Measurements from ENCODE around the gene TAF4B. TPM values are rescaled to one million over a fixed set of nuclear protein-coding genes. Genes with fewer than 3 reads are reported as not detected.

Gene TAF4B
- total and polyA plus RNA-seq, 10 of the 15 experiments (the other 5 are each of a cell fraction or from before 2014, with no cell fraction given) = 2.3 to 15.0 (median 12.2) TPM

GRCh38 chr18:26267357-26267930 lies 41.2 kb downstream of the TAF4B start:
- RAD21 ChIA-PET (ENCODE audit: unreplicated experiment) = no interaction called here

More at GRCh38 chr18:26267357-26267930, 41.2 kb downstream of the TAF4B start:
- H2AFZ ChIP-seq (ENCODE audit: control insufficient read depth, low read depth, low read length) = no peak overlapping the region
- no peaks in the 10 kb centered on the region for H4K20me1 ChIP-seq (ENCODE audit: control insufficient read depth, insufficient read depth)
- no peak overlapping the region for H3K4me2 ChIP-seq (ENCODE audit: control insufficient read depth, insufficient read depth)
- no peaks in the 10 kb centered on the region for H3K9me3 ChIP-seq (replicated peaks; ENCODE audit: control insufficient read depth, insufficient read depth, low read length)
- H3K4me3 ChIP-seq = no peak overlapping the region
- no peak for TF ChIP-seq YY1 (IDR thresholded peaks at IDR 0.05; ENCODE audit: low read depth, low read length)
- TF ChIP-seq HDGF (IDR thresholded peaks at IDR 0.05) = no peak
- no peak for TF ChIP-seq POLR2AphosphoS5 (IDR thresholded peaks at IDR 0.05; ENCODE audit: low read length)
- no peak for TF ChIP-seq TARDBP (IDR thresholded peaks at IDR 0.05; ENCODE audit: borderline replicate concordance)
- no peak for TF ChIP-seq BRCA1 (IDR thresholded peaks at IDR 0.05; ENCODE audit: low read depth, low read length)
- no peak for TF ChIP-seq SKIL (IDR thresholded peaks at IDR 0.05; ENCODE audit: low read depth, poor library complexity, severe bottlenecking)
- no peak for TF ChIP-seq SMAD1 (IDR thresholded peaks at IDR 0.05; ENCODE audit: low read depth, partially characterized antibody)
- no peak for TF ChIP-seq TCF12 (IDR thresholded peaks at IDR 0.05; ENCODE audit: low read depth, low read length)
- TF ChIP-seq ZBTB33 (IDR thresholded peaks at IDR 0.05) = no peak
- TF ChIP-seq ATF2 (IDR thresholded peaks at IDR 0.05; ENCODE audit: low read length) = no peak
- TF ChIP-seq ZNF274 (IDR thresholded peaks at IDR 0.05; ENCODE audit: insufficient read depth, insufficient read length) = no peak
- no peak for TF ChIP-seq RAD21 (IDR thresholded peaks at IDR 0.05; ENCODE audit: insufficient read depth, low read depth, low read length)
- no peak for TF ChIP-seq MTA2 (IDR thresholded peaks at IDR 0.05; ENCODE audit: low read depth)
- TF ChIP-seq HSF1 (IDR thresholded peaks at IDR 0.05; ENCODE audit: low read depth, low read length) = no peak
- no peak for TF ChIP-seq CTCF (IDR thresholded peaks at IDR 0.05 in 2 of 3, conservative IDR thresholded peaks at IDR 0.05 in 1 of 3; ENCODE audit: control insufficient read depth in 2 of 3, extremely low read depth in 1 of 3, insufficient read depth in 1 of 3, low read depth in 3 of 3, low read length in 3 of 3)
- no peak for TF ChIP-seq NFYB (IDR thresholded peaks at IDR 0.05; ENCODE audit: insufficient read depth, low read depth, low read length)
- TF ChIP-seq NR2C1 (IDR thresholded peaks at IDR 0.05) = no peak
- H3K4me1 ChIP-seq (ENCODE audit: control insufficient read depth, insufficient read depth, low read length) = no peaks in the 10 kb centered on the region
- intact Hi-C loops (cut with micrococcal nuclease; ENCODE audit: unreplicated experiment) (no loop called here), in situ Hi-C loops (cut with MboI) (no loop called here)
- no peak overlapping the region for H3K9ac ChIP-seq (ENCODE audit: control insufficient read depth, insufficient read depth, low read length)
- SMC1A ChIA-PET (ENCODE audit: uncharacterized antibody, unreplicated experiment) = no interaction called here
- no peak for DNase-seq (ENCODE audit: low read depth, low spot score)
- BruUV-seq (replicated peaks) = no TSS peak
- no peak for ATAC-seq
- WGBS (ENCODE audit: insufficient coverage, insufficient replicate concordance, low lambda C conversion rate, missing lambda C conversion rate) = 69% methylated on average over 4 of the region's 4 CpGs
- H3K36me3 ChIP-seq (ENCODE audit: control insufficient read depth in 2 of 2, insufficient read depth in 2 of 2, low read length in 1 of 2) = peaks cover 0 to 9% of the 10 kb centered on the region in 2 experiments; a peak in 3 of 4 replicates
- POLR2A ChIA-PET = no interaction called here
- no peaks in the 10 kb centered on the region for H3K27me3 ChIP-seq (replicated peaks in 1 of 2; ENCODE audit: control insufficient read depth in 2 of 2, insufficient read depth in 2 of 2, low read length in 1 of 2)
- peaks cover 3% of the 10 kb centered on the region for H3K79me2 ChIP-seq (ENCODE audit: control insufficient read depth, insufficient read depth, low read length)
- CTCF ChIA-PET = no interaction called here
- FAIRE-seq = no peak
- H3K27ac ChIP-seq (ENCODE audit: control insufficient read depth, insufficient read depth) = no peak overlapping the region

All from GM12878 (cell line).